Gastroesophageal sphincter (tissue), 3 donors: ENCODE data around the gene TOX2.

Experiments
- CTCF ChIP-seq, 4 experiments: fragments of 200-600 bp in 2 of 4; fragments of 450-650 bp in 2 of 4; sonication (generic) in 1 of 4; IDR thresholded peaks; one replicate each; pipeline ENCODE4 v1.5.1; 2017 to 2019; ENCODE audit warnings: antibody characterized with exemption in 4 of 4, mild to moderate bottlenecking in 2 of 4, moderate library complexity in 2 of 4
- EP300 ChIP-seq: sonication (generic); formaldehyde crosslinking; IDR thresholded peaks from one replicate; pipeline ENCODE4 v1.6.1; 2017; ENCODE audit warnings: antibody characterized with exemption, mild to moderate bottlenecking
- POLR2A ChIP-seq, 2 donors: fragments of 450-650 bp; IDR thresholded peaks; one replicate each; pipeline ENCODE4 v1.6.1; 2017; ENCODE audit warnings: antibody characterized with exemption in 2 of 2, mild to moderate bottlenecking in 2 of 2, moderate library complexity in 1 of 2
- POLR2AphosphoS5 ChIP-seq: sonication (generic); formaldehyde crosslinking; IDR thresholded peaks from one replicate; pipeline ENCODE4 v1.6.1; 2017; ENCODE audit warnings: antibody characterized with exemption

- TF ChIP-seq CTCF (IDR thresholded peaks at IDR 0.05) (no peak), POLR2AphosphoS5 (no peak), POLR2A (IDR thresholded peaks at IDR 0.05) (no peak), EP300 (no peak)
Measured at GRCh38 chr20:43895235-43895634, 19.4 kb upstream of the TOX2 start.
